Measurements from ENCODE around the gene EHMT1.

DNA sequence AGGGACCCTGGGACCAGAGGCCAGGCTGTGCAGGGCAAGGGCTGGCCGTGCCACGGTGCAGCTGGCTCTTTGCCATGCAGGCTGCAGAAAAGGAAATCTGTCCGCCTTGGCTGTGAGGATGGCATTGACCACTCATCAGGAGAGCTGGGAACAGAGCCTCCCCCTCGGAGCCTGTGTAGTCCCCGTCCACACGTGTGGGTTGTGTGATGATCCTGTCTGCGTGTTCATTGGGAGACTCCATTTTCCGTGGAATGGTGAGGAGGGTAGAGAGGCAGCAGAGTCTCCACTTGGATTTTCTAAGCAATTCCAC is 47.7 kb downstream of the EHMT1 start:
- TF ChIP-seq, protein P1, sequence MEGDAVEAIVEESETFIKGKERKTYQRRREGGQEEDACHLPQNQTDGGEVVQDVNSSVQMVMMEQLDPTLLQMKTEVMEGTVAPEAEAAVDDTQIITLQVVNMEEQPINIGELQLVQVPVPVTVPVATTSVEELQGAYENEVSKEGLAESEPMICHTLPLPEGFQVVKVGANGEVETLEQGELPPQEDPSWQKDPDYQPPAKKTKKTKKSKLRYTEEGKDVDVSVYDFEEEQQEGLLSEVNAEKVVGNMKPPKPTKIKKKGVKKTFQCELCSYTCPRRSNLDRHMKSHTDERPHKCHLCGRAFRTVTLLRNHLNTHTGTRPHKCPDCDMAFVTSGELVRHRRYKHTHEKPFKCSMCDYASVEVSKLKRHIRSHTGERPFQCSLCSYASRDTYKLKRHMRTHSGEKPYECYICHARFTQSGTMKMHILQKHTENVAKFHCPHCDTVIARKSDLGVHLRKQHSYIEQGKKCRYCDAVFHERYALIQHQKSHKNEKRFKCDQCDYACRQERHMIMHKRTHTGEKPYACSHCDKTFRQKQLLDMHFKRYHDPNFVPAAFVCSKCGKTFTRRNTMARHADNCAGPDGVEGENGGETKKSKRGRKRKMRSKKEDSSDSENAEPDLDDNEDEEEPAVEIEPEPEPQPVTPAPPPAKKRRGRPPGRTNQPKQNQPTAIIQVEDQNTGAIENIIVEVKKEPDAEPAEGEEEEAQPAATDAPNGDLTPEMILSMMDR (IDR thresholded peaks at IDR 0.05): no peak
- no peak for TF ChIP-seq EP300 (IDR thresholded peaks at IDR 0.05)

Data from esophagus muscularis mucosa (tissue), 3 donors.